MM.1S (cell line): ENCODE data around the gene SFTA2.

Source experiments
- DNase-seq: peaks from one replicate; pipeline ENCODE4 v3.0.0-alpha.2; 2015
- H2AFZ ChIP-seq: fragments of 300-600 bp; sonication (generic); 2 replicates; pipeline ENCODE4 v1.6.0; 2016; ENCODE audit warnings: antibody characterized with exemption, low read length
- H3F3A ChIP-seq: fragments of 300-600 bp; sonication (generic); 2 replicates; pipeline ENCODE4 v1.6.1; 2016; ENCODE audit warnings: mild to moderate bottlenecking, antibody characterized with exemption, low read length, moderate library complexity, mixed read lengths; ENCODE audit not compliant: insufficient read depth
- H3K27ac ChIP-seq: fragments of 300-600 bp; sonication (generic); 2 replicates; pipeline ENCODE4 v1.5.1; 2016; ENCODE audit warnings: mild to moderate bottlenecking, low read length
- H3K27me3 ChIP-seq: fragments of 300-600 bp; sonication (generic); replicated peaks from 2 replicates; pipeline ENCODE4 v1.6.0; 2016; ENCODE audit warnings: low read length; ENCODE audit not compliant: insufficient read depth
- H3K36me3 ChIP-seq: fragments of 300-600 bp; sonication (generic); replicated peaks from 2 replicates; pipeline ENCODE4 v1.6.1; 2016; ENCODE audit warnings: mild to moderate bottlenecking, low read length, mixed read lengths; ENCODE audit not compliant: insufficient read depth
- H3K4me1 ChIP-seq: fragments of 300-600 bp; sonication (generic); 2 replicates; pipeline ENCODE4 v1.6.1; 2016; ENCODE audit warnings: low read length, mixed read lengths
- H3K4me2 ChIP-seq: fragments of 300-600 bp; sonication (generic); 2 replicates; pipeline ENCODE4 v1.6.0; 2016; ENCODE audit warnings: low read depth, low read length
- H3K4me3 ChIP-seq: fragments of 300-600 bp; sonication (generic); 2 replicates; pipeline ENCODE4 v1.5.1; 2016; ENCODE audit warnings: low read length, mixed read lengths
- H3K79me2 ChIP-seq: fragments of 300-600 bp; sonication (generic); 2 replicates; pipeline ENCODE4 v1.6.1; 2016; ENCODE audit warnings: mixed run types, low read length, mixed read lengths
- H3K9ac ChIP-seq: fragments of 300-600 bp; sonication (generic); 2 replicates; pipeline ENCODE4 v1.6.1; 2016; ENCODE audit warnings: low read length, mixed read lengths
- H3K9me2 ChIP-seq: fragments of 300-600 bp; sonication (generic); replicated peaks from 2 replicates; pipeline ENCODE4 v1.6.1; 2016; ENCODE audit warnings: mild to moderate bottlenecking, low read length, mixed read lengths; ENCODE audit not compliant: insufficient read depth
- H3K9me3 ChIP-seq: fragments of 300-600 bp; sonication (generic); replicated peaks from 2 replicates; pipeline ENCODE4 v1.6.1; 2016; ENCODE audit warnings: mild to moderate bottlenecking, low read length, mixed read lengths; ENCODE audit not compliant: insufficient read depth
- H4K20me1 ChIP-seq: fragments of 300-600 bp; sonication (generic); 2 replicates; pipeline ENCODE4 v1.6.1; 2016; ENCODE audit warnings: mild to moderate bottlenecking, low read length, moderate library complexity, mixed read lengths; ENCODE audit not compliant: insufficient read depth
- CTCF ChIP-seq: fragments of 300-600 bp; sonication (generic); IDR thresholded peaks from 2 replicates; pipeline ENCODE4 v1.5.1; 2016; ENCODE audit warnings: antibody characterized with exemption, low read length, mixed read lengths
- EZH2 ChIP-seq: fragments of 300-600 bp; sonication (generic); optimal IDR thresholded peaks from 2 replicates; pipeline ENCODE3; 2017; ENCODE audit warnings: low read depth, mild to moderate bottlenecking, antibody characterized with exemption, low read length, mixed read lengths
- EZH2phosphoT487 ChIP-seq: fragments of 300-600 bp; sonication (generic); IDR thresholded peaks from 2 replicates; pipeline ENCODE4 v1.6.1; 2018; ENCODE audit warnings: antibody characterized with exemption, low read length

The SFTA2 gene

DNA sequence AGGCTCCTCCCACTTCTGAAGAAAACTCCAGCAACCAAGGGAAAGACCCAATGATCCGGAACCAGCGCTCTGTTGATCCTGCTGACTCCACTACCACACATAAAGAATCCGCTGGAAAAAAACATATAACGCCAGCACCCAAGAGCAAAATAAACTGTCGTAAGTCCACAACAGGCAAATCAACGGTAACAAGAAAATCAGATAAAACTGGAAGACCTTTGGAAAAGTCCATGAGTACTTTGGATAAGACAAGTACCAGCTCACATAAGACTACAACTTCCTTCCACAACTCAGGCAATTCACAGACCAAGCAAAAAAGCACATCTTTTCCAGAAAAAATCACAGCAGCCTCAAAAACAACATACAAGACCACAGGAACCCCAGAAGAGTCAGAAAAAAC is 16.8 kb upstream of the SFTA2 start:
- TF ChIP-seq CTCF (no peak), EZH2 (no peak), EZH2phosphoT487 (no peak)
- no peak overlapping the region for H3K4me2 ChIP-seq

GRCh38 chr6:30947231-30947630 is 15.3 kb upstream of the SFTA2 start:
- Histone ChIP-seq H4K20me1 (no peaks in the 10 kb centered on the region), H3F3A (no peaks in the 10 kb centered on the region), H3K36me3 (no peaks in the 10 kb centered on the region), H3K79me2 (no peaks in the 10 kb centered on the region), H3K9me3 (no peaks in the 10 kb centered on the region), H3K27ac (no peak overlapping the region), H3K4me3 (no peak overlapping the region), H3K9ac (no peak overlapping the region), H3K4me1 (no peaks in the 10 kb centered on the region), H3K27me3 (peaks cover 39% of the 10 kb centered on the region), H3K9me2 (no peaks in the 10 kb centered on the region), H3K4me2 (no peak overlapping the region), H2AFZ (no peak overlapping the region)
- TF ChIP-seq EZH2phosphoT487 (no peak), EZH2 (no peak)
- no peak for DNase-seq

More for the DNA sequence above, 16.8 kb upstream of the SFTA2 start:
- H3K27ac ChIP-seq, result no peak overlapping the region
- H2AFZ ChIP-seq, result no peak overlapping the region
- H3F3A ChIP-seq, result no peaks in the 10 kb centered on the region
- no peaks in the 10 kb centered on the region for H3K79me2 ChIP-seq
- no peak overlapping the region for H3K4me3 ChIP-seq
- H3K9ac ChIP-seq, result no peak overlapping the region
- peaks cover 41% of the 10 kb centered on the region for H3K27me3 ChIP-seq
- no peaks in the 10 kb centered on the region for H3K4me1 ChIP-seq
- no peaks in the 10 kb centered on the region for H3K9me3 ChIP-seq
- H4K20me1 ChIP-seq, result no peaks in the 10 kb centered on the region
- DNase-seq, result no peak
- H3K9me2 ChIP-seq, result no peaks in the 10 kb centered on the region
- H3K36me3 ChIP-seq, result no peaks in the 10 kb centered on the region

- H3K79me2 ChIP-seq, result no peaks in the 10 kb centered on the region
- no peak overlapping the region for H3K27ac ChIP-seq
- no peaks in the 10 kb centered on the region for H3F3A ChIP-seq
- H3K4me2 ChIP-seq, result no peak overlapping the region
- no peaks in the 10 kb centered on the region for H3K9me2 ChIP-seq
- H3K9me3 ChIP-seq, result no peaks in the 10 kb centered on the region
- H3K4me3 ChIP-seq, result no peak overlapping the region
- no peaks in the 10 kb centered on the region for H3K36me3 ChIP-seq
- peaks cover 35% of the 10 kb centered on the region for H3K27me3 ChIP-seq
- no peaks in the 10 kb centered on the region for H3K4me1 ChIP-seq
- no peak for DNase-seq
- H3K9ac ChIP-seq, result no peak overlapping the region
- TF ChIP-seq EZH2phosphoT487, result no peak
- no peak for TF ChIP-seq CTCF
- no peak for TF ChIP-seq EZH2
- H4K20me1 ChIP-seq, result no peaks in the 10 kb centered on the region
- H2AFZ ChIP-seq, result no peak overlapping the region
Measured at GRCh38 chr6:30945281-30945680, 13.3 kb upstream of the SFTA2 start.

DNA sequence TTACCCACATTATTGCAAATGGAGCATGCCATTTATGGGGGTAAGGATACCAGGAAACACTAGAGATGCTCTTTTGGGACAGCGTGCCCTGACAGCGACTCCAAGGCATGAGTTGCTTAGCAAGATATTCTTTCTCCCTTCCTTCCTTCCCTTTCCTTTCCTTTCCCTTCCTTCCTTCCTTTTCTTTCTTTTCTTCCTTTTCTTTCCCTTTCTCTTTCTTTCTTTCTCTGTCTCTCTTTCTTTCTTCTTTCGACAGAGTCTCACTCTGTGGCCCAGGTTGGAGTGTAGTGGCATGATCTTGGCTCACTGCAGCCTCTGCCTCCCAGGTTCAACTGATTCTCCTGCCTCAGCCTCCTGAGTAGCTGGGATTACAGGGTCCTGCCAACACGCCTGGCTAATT is 12.1 kb upstream of the SFTA2 start:
- no peak for DNase-seq
- Histone ChIP-seq H3F3A (no peaks in the 10 kb centered on the region), H3K36me3 (no peaks in the 10 kb centered on the region), H3K9ac (no peak overlapping the region), H3K9me3 (no peaks in the 10 kb centered on the region), H3K4me2 (no peak overlapping the region), H3K79me2 (no peaks in the 10 kb centered on the region), H3K27ac (no peak overlapping the region), H2AFZ (no peak overlapping the region), H3K9me2 (no peaks in the 10 kb centered on the region), H4K20me1 (no peaks in the 10 kb centered on the region), H3K4me3 (no peak overlapping the region), H3K27me3 (peaks cover 39% of the 10 kb centered on the region), H3K4me1 (no peaks in the 10 kb centered on the region)
- TF ChIP-seq CTCF (no peak), EZH2phosphoT487 (no peak)
